Ishikawa (cell line): ENCODE measurements around the gene TFF1.

Experiments used
- CEBPB ChIP-seq: IDR thresholded peaks from 2 replicates; pipeline ENCODE4 v1.6.1; 2012
- CREB1 ChIP-seq: IDR thresholded peaks from 2 replicates; pipeline ENCODE4 v1.6.1; 2012; ENCODE audit warnings: low read depth
- EGR1 ChIP-seq: IDR thresholded peaks from 2 replicates; pipeline ENCODE4 v1.6.1; 2012
- EP300 ChIP-seq: IDR thresholded peaks from 2 replicates; pipeline ENCODE4 v1.6.1; 2012; ENCODE audit warnings: borderline replicate concordance
- FOXM1 ChIP-seq: IDR thresholded peaks from 2 replicates; pipeline ENCODE4 v1.6.1; 2012; ENCODE audit warnings: low read depth, borderline replicate concordance
- MAX ChIP-seq: IDR thresholded peaks from 2 replicates; pipeline ENCODE4 v1.6.1; 2012
- NFIC ChIP-seq: IDR thresholded peaks from 2 replicates; pipeline ENCODE4 v1.6.1; 2012
- RAD21 ChIP-seq: IDR thresholded peaks from 2 replicates; pipeline ENCODE4 v1.6.1; 2012; ENCODE audit warnings: low read depth
- REST ChIP-seq: IDR thresholded peaks from 2 replicates; pipeline ENCODE4 v1.6.1; 2012; ENCODE audit warnings: low read depth, mild to moderate bottlenecking
- TAF1 ChIP-seq: IDR thresholded peaks from 2 replicates; pipeline ENCODE4 v1.6.1; 2012; ENCODE audit warnings: low read depth, mild to moderate bottlenecking
- TCF12 ChIP-seq: IDR thresholded peaks from 2 replicates; pipeline ENCODE4 v1.6.1; 2012; ENCODE audit warnings: low read depth
- TEAD4 ChIP-seq: IDR thresholded peaks from 2 replicates; pipeline ENCODE4 v1.6.1; 2012
- USF1 ChIP-seq: IDR thresholded peaks from 2 replicates; pipeline ENCODE4 v1.6.1; 2012
- YY1 ChIP-seq: IDR thresholded peaks from 2 replicates; pipeline ENCODE4 v1.6.1; 2012; ENCODE audit warnings: low read depth
- ZBTB7A ChIP-seq: IDR thresholded peaks from 2 replicates; pipeline ENCODE4 v1.6.1; 2012; ENCODE audit warnings: low read depth

TFF1 gene

GRCh38 chr21:42358261-42358660 is 8.1 kb downstream of the TFF1 start:
- TF ChIP-seq CEBPB (no peak), TEAD4 (no peak), MAX (no peak), USF1 (no peak), NFIC (no peak), EGR1 (no peak), TAF1 (no peak)

- no peak for TF ChIP-seq USF1
- TF ChIP-seq CREB1 = no peak
- no peak for TF ChIP-seq FOXM1
- TF ChIP-seq TAF1 = no peak
- TF ChIP-seq EGR1 = no peak
- no peak for TF ChIP-seq TCF12
- TF ChIP-seq RAD21 = no peak
- TF ChIP-seq REST = no peak
- no peak for TF ChIP-seq ZBTB7A
- no peak for TF ChIP-seq MAX
- TF ChIP-seq TEAD4 = no peak
Observed at GRCh38 chr21:42357307-42357706, 9.0 kb downstream of the TFF1 start.

GRCh38 chr21:42356650-42357049 is 9.7 kb downstream of the TFF1 start:
- TF ChIP-seq TCF12 (no peak), CEBPB (no peak), CREB1 (no peak), ZBTB7A (no peak), RAD21 (no peak), FOXM1 (no peak), NFIC (no peak), EP300 (no peak), REST (no peak), EGR1 (no peak), TEAD4 (no peak), USF1 (no peak), YY1 (no peak), TAF1 (no peak), MAX (no peak)

- TF ChIP-seq MAX = no peak
- TF ChIP-seq TAF1 = no peak
- TF ChIP-seq TCF12 = peak; percentile 39; the same call in 1 of the 2 replicates
- TF ChIP-seq NFIC = peak; percentile 55; the same call in 1 of the 2 replicates
- peak; percentile 43; the same call in 1 of the 2 replicates for TF ChIP-seq EP300
- no peak for TF ChIP-seq YY1
- no peak for TF ChIP-seq FOXM1
- TF ChIP-seq TEAD4 = peak; percentile 45; the same call in 1 of the 2 replicates
- no peak for TF ChIP-seq EGR1
Observed at GRCh38 chr21:42356046-42356445, 10.3 kb downstream of the TFF1 start.

GRCh38 chr21:42353623-42354022 is 12.7 kb downstream of the TFF1 start:
- TF ChIP-seq EP300 = no peak
- TF ChIP-seq NFIC = no peak
- TF ChIP-seq USF1 = no peak
- no peak for TF ChIP-seq REST
- TF ChIP-seq RAD21 = no peak
- no peak for TF ChIP-seq CEBPB
- TF ChIP-seq TAF1 = no peak
- TF ChIP-seq TEAD4 = no peak
- no peak for TF ChIP-seq ZBTB7A
- TF ChIP-seq YY1 = no peak
